OCI-LY1 (cell line): ENCODE measurements around the gene CNOT2.

ENCODE experiments used
- H2AFZ ChIP-seq: fragments of 200-600 bp; sonication (generic), shearing (Covaris generic); 2 replicates; pipeline ENCODE4 v1.6.0; 2014; ENCODE audit warnings: antibody characterized with exemption, mild to moderate bottlenecking, low read length
- H3F3A ChIP-seq: fragments of 200-600 bp; sonication (generic), shearing (Covaris generic); 2 replicates; pipeline ENCODE4 v1.6.0; 2014; ENCODE audit warnings: mild to moderate bottlenecking, antibody characterized with exemption, low read length, moderate library complexity; ENCODE audit not compliant: insufficient read depth
- H3K27ac ChIP-seq: fragments of 200-600 bp; sonication (generic); 2 replicates; pipeline ENCODE4 v1.5.1; 2014; ENCODE audit warnings: low read length, mixed run types, mild to moderate bottlenecking, low read depth; ENCODE audit not compliant: poor library complexity, severe bottlenecking
- H3K27me3 ChIP-seq: fragments of 200-600 bp; sonication (generic); 2 replicates; pipeline ENCODE4 v1.6.0; 2014; ENCODE audit warnings: antibody characterized with exemption, mild to moderate bottlenecking, low read length, moderate library complexity; ENCODE audit not compliant: insufficient read depth
- H3K36me3 ChIP-seq: fragments of 200-600 bp; sonication (generic); 2 replicates; pipeline ENCODE4 v1.6.1; 2014; ENCODE audit warnings: mild to moderate bottlenecking, antibody characterized with exemption, low read length, moderate library complexity, mixed read lengths; ENCODE audit not compliant: insufficient read depth
- H3K4me1 ChIP-seq: fragments of 200-600 bp; sonication (generic); 2 replicates; pipeline ENCODE4 v1.5.1; 2014; ENCODE audit warnings: mild to moderate bottlenecking, low read length, moderate library complexity; ENCODE audit not compliant: insufficient read depth, severe bottlenecking
- H3K4me2 ChIP-seq: fragments of 200-600 bp; sonication (generic), shearing (Covaris generic); 2 replicates; pipeline ENCODE4 v1.6.1; 2014; ENCODE audit warnings: low read length
- H3K4me3 ChIP-seq: fragments of 200-600 bp; sonication (generic); 2 replicates; pipeline ENCODE4 v1.5.1; 2014; ENCODE audit warnings: low read length, low read depth, mild to moderate bottlenecking, mixed read lengths; ENCODE audit not compliant: poor library complexity, severe bottlenecking
- H3K79me2 ChIP-seq: fragments of 200-600 bp; shearing (Covaris generic); 2 replicates; pipeline ENCODE4 v1.6.1; 2016; ENCODE audit warnings: mixed run types, low read length, mixed read lengths; ENCODE audit not compliant: insufficient read depth
- H3K9ac ChIP-seq: fragments of 200-600 bp; sonication (generic), shearing (Covaris generic); 2 replicates; pipeline ENCODE4 v1.6.1; 2014; ENCODE audit warnings: mild to moderate bottlenecking, low read length, mixed read lengths
- H3K9me2 ChIP-seq: fragments of 200-600 bp; sonication (generic), shearing (Covaris generic); 2 replicates; pipeline ENCODE4 v1.6.1; 2014; ENCODE audit warnings: low read depth, mild to moderate bottlenecking, low read length, mixed read lengths
- H3K9me3 ChIP-seq: fragments of 200-600 bp; shearing (Covaris generic); 2 replicates; pipeline ENCODE4 v1.6.1; 2014; ENCODE audit warnings: low read length, mixed read lengths
- H4K20me1 ChIP-seq: fragments of 200-600 bp; sonication (generic), shearing (Covaris generic); 2 replicates; pipeline ENCODE4 v1.6.0; 2016; ENCODE audit warnings: mild to moderate bottlenecking, low read length; ENCODE audit not compliant: insufficient read depth
- EZH2 ChIP-seq: fragments of 200-600 bp; sonication (generic), shearing (Covaris generic); IDR thresholded peaks from 2 replicates; pipeline ENCODE4 v1.8.0; 2017; ENCODE audit warnings: borderline replicate concordance, mixed run types, mild to moderate bottlenecking, antibody characterized with exemption, low read length, moderate library complexity, mixed read lengths
- TF ChIP-seq, protein P1 (sequence below): fragments of 200-600 bp; sonication (generic), shearing (Covaris generic); IDR thresholded peaks from 2 replicates; pipeline ENCODE4 v1.5.1; 2017; ENCODE audit warnings: mild to moderate bottlenecking, antibody characterized with exemption, low read length, moderate library complexity, mixed read lengths

The CNOT2 gene

DNA sequence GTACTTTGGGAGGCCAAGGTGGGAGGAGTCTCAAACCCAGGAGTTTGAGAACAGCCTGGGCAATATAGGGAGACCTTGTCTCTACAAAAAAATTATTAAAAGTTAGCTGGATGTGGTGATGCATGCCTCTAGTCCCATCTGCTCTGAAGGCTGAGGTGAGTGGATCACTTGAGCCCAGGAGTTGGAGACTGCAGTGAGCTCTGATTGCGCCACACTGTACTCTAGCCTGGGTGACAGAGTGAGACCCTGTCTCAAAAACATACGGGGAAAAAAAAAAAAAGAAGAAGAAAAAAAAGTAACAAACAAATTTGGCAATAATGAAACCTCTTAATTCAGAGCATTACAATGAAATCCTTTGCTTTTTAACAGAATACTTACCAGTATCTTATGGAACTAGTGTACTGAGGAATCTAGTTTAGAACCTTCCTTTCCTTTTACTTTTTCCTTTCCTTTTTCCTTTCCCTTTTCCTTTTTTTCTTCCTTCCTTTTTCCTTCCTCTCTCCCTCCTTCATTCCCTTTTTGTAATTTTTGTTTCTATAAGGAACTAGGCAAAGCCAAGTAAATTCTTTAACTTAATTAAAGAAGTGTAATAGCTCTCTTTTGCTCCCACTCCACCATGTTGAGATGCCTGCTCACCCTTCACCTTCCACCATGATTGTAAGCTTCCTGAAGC is 12.2 kb upstream of the CNOT2 start:
- no peaks in the 10 kb centered on the region for H4K20me1 ChIP-seq
- H3K79me2 ChIP-seq, result no peaks in the 10 kb centered on the region
- no peaks in the 10 kb centered on the region for H3K36me3 ChIP-seq
- no peaks in the 10 kb centered on the region for H3K27me3 ChIP-seq
- no peaks in the 10 kb centered on the region; the same call in 1 of the 2 replicates for H3K9me3 ChIP-seq
- no peak overlapping the region for H3K4me2 ChIP-seq
- no peaks in the 10 kb centered on the region for H3K4me1 ChIP-seq
- H3K27ac ChIP-seq, result no peak overlapping the region
- H2AFZ ChIP-seq, result no peak overlapping the region
- H3K4me3 ChIP-seq, result no peak overlapping the region
- H3K9me2 ChIP-seq, result no peaks in the 10 kb centered on the region
- no peak for TF ChIP-seq EZH2
- TF ChIP-seq, protein P1, sequence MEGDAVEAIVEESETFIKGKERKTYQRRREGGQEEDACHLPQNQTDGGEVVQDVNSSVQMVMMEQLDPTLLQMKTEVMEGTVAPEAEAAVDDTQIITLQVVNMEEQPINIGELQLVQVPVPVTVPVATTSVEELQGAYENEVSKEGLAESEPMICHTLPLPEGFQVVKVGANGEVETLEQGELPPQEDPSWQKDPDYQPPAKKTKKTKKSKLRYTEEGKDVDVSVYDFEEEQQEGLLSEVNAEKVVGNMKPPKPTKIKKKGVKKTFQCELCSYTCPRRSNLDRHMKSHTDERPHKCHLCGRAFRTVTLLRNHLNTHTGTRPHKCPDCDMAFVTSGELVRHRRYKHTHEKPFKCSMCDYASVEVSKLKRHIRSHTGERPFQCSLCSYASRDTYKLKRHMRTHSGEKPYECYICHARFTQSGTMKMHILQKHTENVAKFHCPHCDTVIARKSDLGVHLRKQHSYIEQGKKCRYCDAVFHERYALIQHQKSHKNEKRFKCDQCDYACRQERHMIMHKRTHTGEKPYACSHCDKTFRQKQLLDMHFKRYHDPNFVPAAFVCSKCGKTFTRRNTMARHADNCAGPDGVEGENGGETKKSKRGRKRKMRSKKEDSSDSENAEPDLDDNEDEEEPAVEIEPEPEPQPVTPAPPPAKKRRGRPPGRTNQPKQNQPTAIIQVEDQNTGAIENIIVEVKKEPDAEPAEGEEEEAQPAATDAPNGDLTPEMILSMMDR, result no peak
- H3K9ac ChIP-seq, result no peak overlapping the region
- H3F3A ChIP-seq, result no peaks in the 10 kb centered on the region

DNA sequence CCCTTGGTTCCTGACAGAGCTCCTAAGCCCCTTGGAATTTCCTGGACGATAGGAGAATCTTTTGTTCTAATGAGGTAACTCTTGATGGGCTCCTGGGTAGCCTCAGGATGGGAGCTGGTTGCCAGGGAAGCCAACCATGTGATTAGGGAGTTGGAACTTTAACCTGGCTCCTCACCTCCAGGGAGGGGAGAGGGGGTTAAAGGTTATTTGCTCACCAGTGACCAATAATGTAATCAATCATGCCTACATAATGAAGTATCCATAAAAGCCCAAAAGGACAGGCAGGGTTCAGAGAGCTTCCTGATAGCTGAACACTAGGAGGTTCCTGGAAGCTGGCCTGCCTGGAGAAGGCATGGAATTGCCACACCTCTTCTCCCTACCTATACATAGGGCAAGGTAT is 6.2 kb upstream of the CNOT2 start:
- H3K36me3 ChIP-seq, result peaks cover 50% of the 10 kb centered on the region
- TF ChIP-seq, protein P1, result no peak
- no peak for TF ChIP-seq EZH2

DNA sequence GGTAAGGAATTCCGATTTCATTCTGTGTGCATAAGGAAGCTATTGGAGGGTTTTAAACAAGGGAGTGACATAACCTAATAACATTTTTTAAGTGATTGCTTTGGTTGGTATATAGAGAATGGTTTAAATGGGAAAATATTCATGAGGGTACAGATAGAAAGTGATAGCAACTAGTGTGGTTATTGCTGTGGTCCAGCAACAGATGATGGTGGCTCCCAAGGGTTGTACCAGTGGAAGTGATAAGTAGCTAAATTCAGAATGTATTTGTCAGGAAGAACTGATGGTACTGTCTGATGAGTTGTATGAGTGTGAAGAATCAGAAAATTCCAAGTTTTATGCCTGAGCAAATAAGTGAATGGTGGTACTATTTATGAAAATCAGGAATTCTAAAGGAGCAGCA is 2.6 kb upstream of the CNOT2 start:
- Histone ChIP-seq H3K79me2 (peaks cover 39% of the 10 kb centered on the region), H3K36me3 (peaks cover 58% of the 10 kb centered on the region), H4K20me1 (no peaks in the 10 kb centered on the region), H3K27me3 (no peaks in the 10 kb centered on the region), H3K9me2 (no peaks in the 10 kb centered on the region), H3K9ac (no peak overlapping the region), H3K9me3 (no peaks in the 10 kb centered on the region), H3K27ac (no peak overlapping the region), H2AFZ (no peak overlapping the region), H3K4me1 (peaks cover 32% of the 10 kb centered on the region), H3K4me2 (no peak overlapping the region), H3K4me3 (no peak overlapping the region), H3F3A (no peaks in the 10 kb centered on the region)
- TF ChIP-seq, protein P1, result no peak
- no peak for TF ChIP-seq EZH2

More for the DNA sequence above, 6.2 kb upstream of the CNOT2 start:
- Histone ChIP-seq H3K27ac (no peak overlapping the region), H3K27me3 (no peaks in the 10 kb centered on the region), H3K9me3 (no peaks in the 10 kb centered on the region; the same call in 1 of the 2 replicates), H3F3A (no peaks in the 10 kb centered on the region), H3K4me2 (no peak overlapping the region), H3K79me2 (peaks cover 10% of the 10 kb centered on the region), H3K4me1 (peaks cover 14% of the 10 kb centered on the region), H3K9ac (no peak overlapping the region), H3K4me3 (no peak overlapping the region), H2AFZ (no peak overlapping the region), H4K20me1 (no peaks in the 10 kb centered on the region), H3K9me2 (no peaks in the 10 kb centered on the region)
